H1 (cell line): ENCODE results near the gene NUP205. TPM values are rescaled to one million over a fixed set of nuclear protein-coding genes. Genes with fewer than 3 reads are reported as not detected.

Experiments
- CTCF ChIA-PET: fragments of 300-600 bp; sonication (Branson Sonifier 250); formaldehyde crosslinking; loops from one replicate; lab custom pipeline; 2021; ENCODE audit not compliant: partially characterized antibody; lab: Charles Lee
- POLR2A ChIA-PET: fragments of 300-600 bp; sonication (Branson Sonifier 250); formaldehyde crosslinking; loops from one replicate; lab custom pipeline; 2021; ENCODE audit warnings: inconsistent platforms; ENCODE audit not compliant: partially characterized antibody; lab: Charles Lee
- DNase-seq, 2 experiments: peaks; one replicate each; pipeline versions ENCODE4 v3.0.0 to v3.0.0-alpha.2; 2010 to 2022; ENCODE audit warnings: low spot score in 2 of 2, low read depth in 1 of 2, mixed read lengths in 1 of 2
- FAIRE-seq: peaks from 2 replicates; lab custom pipeline; 2011; peaks lifted over from hg19 to GRCh38; lab: Jason Lieb, UNC
- H2AFZ ChIP-seq: 2 replicates; pipeline ENCODE4 v1.8.1; 2012; ENCODE audit warnings: low read length, inconsistent platforms
- H2AK5ac ChIP-seq: 2 replicates; pipeline ENCODE4 v1.6.1; 2013; ENCODE audit warnings: low read depth, low read length
- H2BK120ac ChIP-seq: replicated peaks from 2 replicates; pipeline ENCODE3; 2013; ENCODE audit warnings: low read depth, low read length, inconsistent platforms
- H2BK12ac ChIP-seq: 2 replicates; pipeline ENCODE4 v1.6.1; 2013; ENCODE audit warnings: low read depth, low read length
- H2BK15ac ChIP-seq: 2 replicates; pipeline ENCODE4 v1.6.1; 2013; ENCODE audit warnings: low read length
- H2BK20ac ChIP-seq: 2 replicates; pipeline ENCODE4 v1.6.1; 2013; ENCODE audit warnings: low read length
- H2BK5ac ChIP-seq: 2 replicates; pipeline ENCODE4 v1.6.1; 2013; ENCODE audit warnings: low read depth, low read length
- H3K14ac ChIP-seq: 2 replicates; pipeline ENCODE4 v1.6.1; 2013; ENCODE audit warnings: inconsistent platforms; ENCODE audit not compliant: insufficient read length
- H3K18ac ChIP-seq: 2 replicates; pipeline ENCODE4 v1.6.1; 2013; ENCODE audit warnings: low read length; ENCODE audit errors: extremely low read depth
- H3K23ac ChIP-seq: 2 replicates; pipeline ENCODE4 v1.6.1; 2013; ENCODE audit warnings: inconsistent platforms; ENCODE audit not compliant: insufficient read length
- H3K23me2 ChIP-seq: 2 replicates; pipeline ENCODE4 v1.6.1; 2013; ENCODE audit warnings: low read depth, low read length
- H3K27ac ChIP-seq: 2 replicates; pipeline ENCODE4 v1.6.1; 2011; ENCODE audit warnings: low read depth, low read length, inconsistent platforms
- H3K27me3 ChIP-seq, 4 experiments: replicated peaks in 1 of 4; 1 replicate in 1 of 4; 2 replicates in 3 of 4; pipeline versions ENCODE4 v1.6.1 to v1.8.1; 2011 to 2013; ENCODE audit warnings: low read length in 3 of 4, mild to moderate bottlenecking in 3 of 4, inconsistent platforms in 2 of 4, mixed read lengths in 2 of 4, moderate library complexity in 1 of 4; ENCODE audit not compliant: control insufficient read depth in 3 of 4, insufficient read depth in 3 of 4; ENCODE audit errors: extremely low read depth in 1 of 4
- H3K36me3 ChIP-seq, 4 experiments: 2 replicates each; pipeline versions ENCODE4 v1.6.1 to v1.8.1; 2011 to 2013; ENCODE audit warnings: mild to moderate bottlenecking in 4 of 4, low read length in 3 of 4, moderate library complexity in 2 of 4, control low read depth in 1 of 4, inconsistent platforms in 1 of 4; ENCODE audit not compliant: insufficient read depth in 4 of 4, control insufficient read depth in 2 of 4
- H3K4ac ChIP-seq: replicated peaks from 2 replicates; pipeline ENCODE3; 2013; ENCODE audit warnings: low read length, low read depth, mixed read lengths, inconsistent platforms; ENCODE audit not compliant: insufficient read length
- H3K4me1 ChIP-seq, 4 experiments: replicated peaks in 1 of 4; 1 replicate in 1 of 4; 2 replicates in 3 of 4; pipeline versions ENCODE4 v1.6.1 to v1.8.1; 2011 to 2013; ENCODE audit warnings: low read length in 3 of 4, inconsistent platforms in 2 of 4, mixed read lengths in 1 of 4; ENCODE audit not compliant: insufficient read depth in 4 of 4, control insufficient read depth in 3 of 4
- H3K4me2 ChIP-seq, 2 experiments: 2 replicates each; pipeline versions ENCODE4 v1.6.1 to v1.8.1; 2011 to 2013; ENCODE audit warnings: low read depth in 2 of 2, low read length in 2 of 2, control low read depth in 1 of 2, inconsistent platforms in 1 of 2, mild to moderate bottlenecking in 1 of 2; ENCODE audit not compliant: insufficient read depth in 1 of 2
- H3K4me3 ChIP-seq, 4 experiments: fragments of 200-600, 300-600 bp in 1 of 4; sonication (generic), shearing (Covaris generic), sonication (Bioruptor Twin) in 1 of 4; 2 replicates each; pipeline versions ENCODE4 v1.5.1 to v1.8.1; 2011 to 2016; ENCODE audit warnings: low read length in 4 of 4, low read depth in 3 of 4, control low read depth in 2 of 4, inconsistent platforms in 2 of 4, mild to moderate bottlenecking in 2 of 4, mixed read lengths in 1 of 4, moderate library complexity in 1 of 4; ENCODE audit not compliant: insufficient read depth in 2 of 4; ENCODE audit errors: extremely low read depth in 1 of 4
- H3K56ac ChIP-seq: replicated peaks from 2 replicates; pipeline ENCODE3; 2013; ENCODE audit warnings: low read depth, mild to moderate bottlenecking, mixed read lengths, low read length, inconsistent platforms; ENCODE audit not compliant: insufficient read length
- H3K79me1 ChIP-seq: 2 replicates; pipeline ENCODE4 v1.6.1; 2013; ENCODE audit warnings: low read depth, low read length, control low read depth
- H3K79me2 ChIP-seq, 2 experiments: 2 replicates each; pipeline versions ENCODE4 v1.6.1 to v1.8.1; 2012 to 2013; ENCODE audit warnings: low read length in 2 of 2, mild to moderate bottlenecking in 2 of 2, inconsistent platforms in 1 of 2; ENCODE audit not compliant: insufficient read depth in 2 of 2, control insufficient read depth in 1 of 2
- H3K9ac ChIP-seq, 4 experiments: replicated peaks in 1 of 4; 1 replicate in 1 of 4; 2 replicates in 3 of 4; pipeline versions ENCODE4 v1.6.1 to v1.8.1; 2011 to 2013; ENCODE audit warnings: low read depth in 3 of 4, low read length in 3 of 4, control low read depth in 2 of 4, mild to moderate bottlenecking in 2 of 4, moderate library complexity in 2 of 4, inconsistent platforms in 1 of 4; ENCODE audit errors: extremely low read depth in 1 of 4
- H3K9me3 ChIP-seq, 2 experiments: 2 replicates each; pipeline versions ENCODE4 v1.6.1 to v1.8.1; 2012 to 2013; ENCODE audit warnings: mild to moderate bottlenecking in 2 of 2, moderate library complexity in 2 of 2, control low read depth in 1 of 2, inconsistent platforms in 1 of 2, low read depth in 1 of 2, low read length in 1 of 2, mixed read lengths in 1 of 2; ENCODE audit not compliant: insufficient read depth in 2 of 2
- H4K20me1 ChIP-seq, 2 experiments: replicated peaks in 1 of 2; 2 replicates each; pipeline versions ENCODE3 to v1.8.1; 2011 to 2013; ENCODE audit warnings: inconsistent platforms in 2 of 2, low read length in 2 of 2, mild to moderate bottlenecking in 1 of 2; ENCODE audit not compliant: insufficient read depth in 2 of 2, control insufficient read depth in 1 of 2
- H4K5ac ChIP-seq: 2 replicates; pipeline ENCODE4 v1.6.1; 2013; ENCODE audit warnings: low read length, low read depth, mixed read lengths, inconsistent platforms; ENCODE audit not compliant: insufficient read length
- H4K8ac ChIP-seq: 2 replicates; pipeline ENCODE4 v1.8.0; 2013; ENCODE audit warnings: mild to moderate bottlenecking, moderate library complexity, low read length, inconsistent platforms; ENCODE audit not compliant: insufficient read depth; ENCODE audit errors: extremely low read depth
- H4K91ac ChIP-seq: replicated peaks from 2 replicates; pipeline ENCODE3; 2013; ENCODE audit warnings: low read length, mixed read lengths, inconsistent platforms; ENCODE audit not compliant: insufficient read length
- EP300 ChIP-seq, 2 experiments: IDR thresholded peaks; 1 replicate in 1 of 2; 2 replicates in 1 of 2; pipeline ENCODE4 v1.6.1; 2011 to 2012; ENCODE audit warnings: low read depth in 2 of 2, low read length in 2 of 2, mild to moderate bottlenecking in 2 of 2, borderline replicate concordance in 1 of 2, inconsistent platforms in 1 of 2, moderate library complexity in 1 of 2
- POLR2A ChIP-seq, 2 experiments: IDR thresholded peaks; 1 replicate in 1 of 2; 2 replicates in 1 of 2; pipeline ENCODE4 v1.6.1; 2011; ENCODE audit warnings: low read depth in 2 of 2, low read length in 2 of 2, mild to moderate bottlenecking in 2 of 2; ENCODE audit errors: control extremely low read depth in 1 of 2
- WGBS, 2 experiments: shearing (Covaris generic) in 1 of 2; methylation state at CpG; one replicate each; pipeline versions ENCODE4 v1.1.6 to v1.1.7; 2013 to 2015; ENCODE audit warnings: low lambda C conversion rate in 2 of 2, mixed read lengths in 2 of 2, inconsistent platforms in 1 of 2, low coverage in 1 of 2, missing lambda C conversion rate in 1 of 2; ENCODE audit not compliant: insufficient replicate concordance in 2 of 2, insufficient coverage in 1 of 2, insufficient read length in 1 of 2; ENCODE audit errors: extremely low coverage in 1 of 2, missing lambda C conversion rate in 1 of 2; 5-methylcytosine and 5-hydroxymethylcytosine counted together
- polyA plus RNA-seq, 7 experiments: library from polyadenylated mRNA; depleted of rRNA in 3 of 7; stranded (reverse) in 5 of 7; unstranded in 2 of 7; fragments of >200 nt in 5 of 7; fragments of 200-250 nt in 2 of 7; gene quantifications; 1 replicate in 5 of 7; 2 replicates in 1 of 7; 4 replicates in 1 of 7; pipeline versions ENCODE4 v1.2.1 to v1.2.3, GENCODE V29; 2011 to 2013; ENCODE audit warnings: missing spikeins in 2 of 7, mixed read lengths in 2 of 7
- total RNA-seq: library from RNA; stranded (reverse); fragmentation: NEBNext Ultra II Directional; extraction: Animal tissue kit (Norgen Biotek cat#: 25700); gene quantifications from 2 replicates; pipeline ENCODE4 v1.2.1, GENCODE V29; 2021

NUP205 gene
- total and polyA plus RNA-seq, 2 of the 8 experiments (the other 6 are each of a cell fraction or from before 2014, with no cell fraction given), result 148 to 216 TPM

DNA sequence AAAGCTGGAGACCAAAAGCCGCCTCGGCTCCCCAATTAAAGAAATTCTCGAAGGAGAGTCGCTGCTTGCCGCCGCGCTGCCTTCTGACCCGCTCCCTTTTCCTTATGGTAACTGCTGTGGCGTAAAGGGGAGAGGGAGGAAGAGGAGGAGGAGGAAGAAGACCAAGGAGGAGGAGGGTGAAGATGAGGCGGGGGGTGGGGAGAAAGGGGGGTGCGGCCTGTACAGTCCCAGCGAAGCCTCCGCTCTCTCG lies 48.2 kb upstream of the NUP205 start:
- Histone ChIP-seq H2BK20ac (no peak overlapping the region), H3K18ac (0 out of 2 replicates have a peak overlapping the region, but pooled peaks have one; percentile 95), H2AFZ (no peak overlapping the region), H3K27me3 (no peaks in the 10 kb centered on the region), H2BK12ac (no peak overlapping the region), H3K79me1 (0 out of 2 replicates have a peak, but pooled peaks cover 2% of the 10 kb centered on the region), H4K20me1 (peaks cover 2 to 3% of the 10 kb centered on the region in 2 experiments), H3K23ac (no peak overlapping the region), H3K4me3 (peak overlapping the region; percentile 77 to 96 (median 92)), H3K4me1 (peaks cover 0 to 2% (median 0%) of the 10 kb centered on the region in 4 experiments; a peak in 1 of 7 replicates), H3K14ac (no peak overlapping the region), H3K23me2 (peaks cover 8% of the 10 kb centered on the region), H3K27ac (peak overlapping the region; percentile 96), H3K4me2 (peak overlapping the region; percentile 92 to 97), H3K9me3 (no peaks in the 10 kb centered on the region), H3K9ac (peak overlapping the region; percentile 88 to 100 (median 99)), H3K36me3 (no peaks in the 10 kb centered on the region), H4K8ac (peak overlapping the region; percentile 99; the same call in 1 of the 2 replicates), H4K91ac (no peak overlapping the region), H2BK120ac (no peak overlapping the region), H3K4ac (no peak overlapping the region), H3K56ac (no peak overlapping the region), H2AK5ac (no peak overlapping the region; the same call in 1 of the 2 replicates), H3K79me2 (peaks cover 5 to 47% of the 10 kb centered on the region in 2 experiments; a peak in 3 of 4 replicates), H4K5ac (no peak overlapping the region), H2BK15ac (no peak overlapping the region), H2BK5ac (peak overlapping the region; percentile 86; the same call in 1 of the 2 replicates)
- FAIRE-seq (no peak), DNase-seq (no peak)
- 4% methylated on average over 8 of the region's 14 CpGs; no CpG with 5 or more reads in 1 of the 2 experiments for WGBS, 2 experiments
- CTCF ChIA-PET, result interaction anchor here (0.6 to 1.1 kb wide), 3 partner anchors 113 to 232 kb away, joined by 3 to 5 read pairs (median 3); no protein-coding TSS in a partner anchor
- POLR2A ChIA-PET, result interaction anchor here (0.6 to 2.0 kb wide), 6 partner anchors 9 to 235 kb away, joined by 3 to 10 read pairs (median 6); partner anchors contain the start of gene NUP205
- TF ChIP-seq EP300 (IDR thresholded peaks at IDR 0.05; ENCODE audit: borderline replicate concordance in 1 of 2, low read depth in 2 of 2, low read length in 2 of 2) (no peak), POLR2A (IDR thresholded peaks at IDR 0.05; ENCODE audit: control extremely low read depth in 1 of 2, low read depth in 2 of 2, low read length in 2 of 2) (peak in 1 of 2 experiments; percentile 19; a peak in 1 of 3 replicates)
